ENCODE data around the gene DCHS2.

Gene DCHS2

DNA sequence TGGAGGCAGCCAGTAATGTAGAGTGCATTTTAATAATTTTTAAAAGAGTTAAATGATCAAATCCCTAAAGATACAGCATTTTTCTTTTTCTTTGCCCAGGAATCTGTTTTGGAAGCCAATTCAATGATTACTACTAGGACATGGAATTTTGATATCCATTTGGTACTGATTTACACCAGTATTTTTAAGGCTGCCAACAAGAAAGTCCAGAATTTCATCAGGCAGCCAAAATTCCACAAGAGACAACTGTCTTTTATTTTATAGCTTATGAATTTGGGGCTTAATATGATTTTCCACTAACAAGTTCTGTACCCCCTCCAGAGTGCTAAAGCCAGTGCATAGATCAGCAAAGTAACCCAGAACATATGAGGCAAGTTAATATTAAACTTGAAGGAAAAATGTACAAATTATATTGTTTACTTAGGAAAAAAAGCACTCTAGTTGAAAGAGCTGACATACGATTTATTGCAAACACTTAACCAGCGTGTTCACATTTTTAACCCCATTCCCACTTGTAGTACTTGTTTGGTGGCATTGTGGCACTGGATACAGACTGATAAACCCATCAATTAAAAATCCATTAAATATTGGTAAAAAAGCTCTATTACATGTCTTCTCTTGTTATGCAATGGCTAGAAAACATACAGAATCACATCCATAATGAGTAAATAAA is 259.7 kb downstream of the DCHS2 start:
- TF ChIP-seq, protein P1, sequence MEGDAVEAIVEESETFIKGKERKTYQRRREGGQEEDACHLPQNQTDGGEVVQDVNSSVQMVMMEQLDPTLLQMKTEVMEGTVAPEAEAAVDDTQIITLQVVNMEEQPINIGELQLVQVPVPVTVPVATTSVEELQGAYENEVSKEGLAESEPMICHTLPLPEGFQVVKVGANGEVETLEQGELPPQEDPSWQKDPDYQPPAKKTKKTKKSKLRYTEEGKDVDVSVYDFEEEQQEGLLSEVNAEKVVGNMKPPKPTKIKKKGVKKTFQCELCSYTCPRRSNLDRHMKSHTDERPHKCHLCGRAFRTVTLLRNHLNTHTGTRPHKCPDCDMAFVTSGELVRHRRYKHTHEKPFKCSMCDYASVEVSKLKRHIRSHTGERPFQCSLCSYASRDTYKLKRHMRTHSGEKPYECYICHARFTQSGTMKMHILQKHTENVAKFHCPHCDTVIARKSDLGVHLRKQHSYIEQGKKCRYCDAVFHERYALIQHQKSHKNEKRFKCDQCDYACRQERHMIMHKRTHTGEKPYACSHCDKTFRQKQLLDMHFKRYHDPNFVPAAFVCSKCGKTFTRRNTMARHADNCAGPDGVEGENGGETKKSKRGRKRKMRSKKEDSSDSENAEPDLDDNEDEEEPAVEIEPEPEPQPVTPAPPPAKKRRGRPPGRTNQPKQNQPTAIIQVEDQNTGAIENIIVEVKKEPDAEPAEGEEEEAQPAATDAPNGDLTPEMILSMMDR (IDR thresholded peaks at IDR 0.05; ENCODE audit: borderline replicate concordance, extremely low read depth, low read length, poor library complexity, severe bottlenecking): no peak
- no peak for TF ChIP-seq EZH2 (IDR thresholded peaks at IDR 0.05; ENCODE audit: borderline replicate concordance, low read depth, low read length, severe bottlenecking)
- H3K4me2 ChIP-seq (ENCODE audit: insufficient read depth, low read length): no peak overlapping the region
- ATAC-seq (ENCODE audit: insufficient read depth, low read depth) (no peak), DNase-seq (no peak)
- H3K4me3 ChIP-seq (ENCODE audit: low read depth in 1 of 2, low read length in 2 of 2): no peak overlapping the region
- no peaks in the 10 kb centered on the region for H3K36me3 ChIP-seq (ENCODE audit: insufficient read depth, low read length)
- no peaks in the 10 kb centered on the region for H4K20me1 ChIP-seq (ENCODE audit: insufficient read depth, low read length)
- no peaks in the 10 kb centered on the region for H3K9me3 ChIP-seq (ENCODE audit: insufficient read depth, low read length, severe bottlenecking)
- H3K79me2 ChIP-seq (ENCODE audit: insufficient read depth, low read length): no peaks in the 10 kb centered on the region
- no peaks in the 10 kb centered on the region for H3K4me1 ChIP-seq (ENCODE audit: insufficient read depth, low read length)
- H3K27me3 ChIP-seq (ENCODE audit: insufficient read depth, low read length, poor library complexity): no peaks in the 10 kb centered on the region
- no peak overlapping the region for H3K9ac ChIP-seq (ENCODE audit: low read depth, low read length)
- no peak overlapping the region for H3K27ac ChIP-seq (ENCODE audit: low read length)
- no peak overlapping the region for H2AFZ ChIP-seq (ENCODE audit: low read depth, low read length)

DNA sequence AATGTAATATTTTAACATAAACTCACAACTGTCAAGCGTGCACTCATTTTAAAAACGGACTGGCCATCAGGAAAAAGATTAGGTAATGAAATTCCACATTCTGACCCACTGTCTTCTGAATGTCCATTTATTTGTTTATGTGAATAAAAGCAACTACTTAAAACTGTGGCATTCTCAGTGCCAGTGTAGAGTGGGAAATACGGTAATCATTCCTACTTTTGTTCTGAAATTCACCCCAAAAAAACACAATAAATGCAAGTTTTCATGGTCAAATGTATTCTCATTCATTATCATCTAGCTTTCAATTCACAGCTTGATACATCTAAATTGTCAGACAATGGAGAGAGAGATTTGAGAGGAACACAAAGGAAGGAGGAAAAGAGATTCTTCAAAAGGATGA is 260.9 kb downstream of the DCHS2 start:
- Histone ChIP-seq H3K27ac (ENCODE audit: low read length) (no peak overlapping the region), H3K4me1 (ENCODE audit: insufficient read depth, low read length) (no peaks in the 10 kb centered on the region), H3K36me3 (ENCODE audit: insufficient read depth, low read length) (no peaks in the 10 kb centered on the region), H3K27me3 (ENCODE audit: insufficient read depth, low read length, poor library complexity) (no peaks in the 10 kb centered on the region), H4K20me1 (ENCODE audit: insufficient read depth, low read length) (no peaks in the 10 kb centered on the region), H3K79me2 (ENCODE audit: insufficient read depth, low read length) (no peaks in the 10 kb centered on the region), H3K9me3 (ENCODE audit: insufficient read depth, low read length, severe bottlenecking) (no peaks in the 10 kb centered on the region), H2AFZ (ENCODE audit: low read depth, low read length) (no peak overlapping the region), H3K4me3 (ENCODE audit: low read depth in 1 of 2, low read length in 2 of 2) (no peak overlapping the region), H3K9ac (ENCODE audit: low read depth, low read length) (no peak overlapping the region), H3K4me2 (ENCODE audit: insufficient read depth, low read length) (no peak overlapping the region)
- ATAC-seq (ENCODE audit: insufficient read depth, low read depth) (no peak), DNase-seq (no peak)
- no peak for TF ChIP-seq EZH2 (IDR thresholded peaks at IDR 0.05; ENCODE audit: borderline replicate concordance, low read depth, low read length, severe bottlenecking)
- TF ChIP-seq, protein P1 (IDR thresholded peaks at IDR 0.05; ENCODE audit: borderline replicate concordance, extremely low read depth, low read length, poor library complexity, severe bottlenecking): no peak

DNA sequence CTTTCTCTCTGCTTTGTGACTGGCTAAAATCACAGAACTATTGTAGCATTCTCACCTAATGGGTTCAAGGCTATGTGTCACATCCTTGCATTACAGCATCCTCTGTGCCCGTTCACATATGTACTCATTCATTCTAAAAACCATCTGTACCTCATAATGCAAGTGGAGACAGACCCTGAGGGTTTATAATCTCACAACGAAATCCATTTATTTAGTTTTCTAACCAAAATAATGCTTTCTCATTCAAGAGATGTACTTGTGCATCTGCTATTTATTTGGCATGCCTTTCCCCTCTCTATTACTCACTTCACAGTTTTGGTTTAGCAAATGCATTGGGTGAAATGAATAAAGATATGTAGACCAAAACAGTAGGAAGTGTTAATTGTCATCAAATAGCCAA is 261.5 kb downstream of the DCHS2 start:
- no peak overlapping the region for H3K27ac ChIP-seq (ENCODE audit: low read length)
- H4K20me1 ChIP-seq (ENCODE audit: insufficient read depth, low read length): no peaks in the 10 kb centered on the region
- TF ChIP-seq EZH2 (IDR thresholded peaks at IDR 0.05; ENCODE audit: borderline replicate concordance, low read depth, low read length, severe bottlenecking): no peak
- TF ChIP-seq, protein P1 (IDR thresholded peaks at IDR 0.05; ENCODE audit: borderline replicate concordance, extremely low read depth, low read length, poor library complexity, severe bottlenecking): no peak
- H3K27me3 ChIP-seq (ENCODE audit: insufficient read depth, low read length, poor library complexity): no peaks in the 10 kb centered on the region
- no peak overlapping the region for H2AFZ ChIP-seq (ENCODE audit: low read depth, low read length)
- no peak for DNase-seq
- H3K9me3 ChIP-seq (ENCODE audit: insufficient read depth, low read length, severe bottlenecking): no peaks in the 10 kb centered on the region
- no peaks in the 10 kb centered on the region for H3K79me2 ChIP-seq (ENCODE audit: insufficient read depth, low read length)
- H3K4me3 ChIP-seq (ENCODE audit: low read depth in 1 of 2, low read length in 2 of 2): no peak overlapping the region
- H3K4me1 ChIP-seq (ENCODE audit: insufficient read depth, low read length): no peaks in the 10 kb centered on the region
- no peak overlapping the region for H3K4me2 ChIP-seq (ENCODE audit: insufficient read depth, low read length)
- ATAC-seq (ENCODE audit: insufficient read depth, low read depth): no peak
- no peaks in the 10 kb centered on the region for H3K36me3 ChIP-seq (ENCODE audit: insufficient read depth, low read length)
- H3K9ac ChIP-seq (ENCODE audit: low read depth, low read length): no peak overlapping the region
